GM23338 (cell line): Measurements from ENCODE around the gene AP1S3. TPM values are rescaled to one million over a fixed set of nuclear protein-coding genes. Genes with fewer than 3 reads are reported as not detected.
"Not testable (repeated sequence)": the region's sequence is repeated elsewhere in the genome, so short reads cannot be mapped to it uniquely, and the experiment has no call there.

Experiments used
- ATAC-seq: fragments of 200-7000 bp; cut with Tn5 transposase; 3 replicates; pipeline ENCODE4 v1.9.1; 2020
- DNase-seq: peaks from one replicate; pipeline ENCODE4 v3.0.0-alpha.2; 2015; ENCODE audit warnings: low spot score
- H2AFZ ChIP-seq: fragments of 200-600 bp; sonication (generic); 2 replicates; pipeline ENCODE4 v1.8.0; 2016; ENCODE audit warnings: antibody characterized with exemption, mild to moderate bottlenecking, moderate library complexity
- H3F3A ChIP-seq: fragments of 200-600 bp; sonication (generic); replicated peaks from 2 replicates; pipeline ENCODE4 v1.8.0; 2017; ENCODE audit warnings: antibody characterized with exemption, mixed run types, low read depth
- H3K27ac ChIP-seq: fragments of 200-600 bp; sonication (generic); 2 replicates; pipeline ENCODE4 v1.6.1; 2016; ENCODE audit warnings: low read depth
- H3K27me3 ChIP-seq: fragments of 200-600 bp; sonication (generic); 2 replicates; pipeline ENCODE4 v1.8.0; 2016; ENCODE audit warnings: mild to moderate bottlenecking, mixed run types, moderate library complexity; ENCODE audit not compliant: insufficient read depth
- H3K36me3 ChIP-seq: fragments of 200-600 bp; sonication (generic); 2 replicates; pipeline ENCODE4 v1.8.0; 2016; ENCODE audit warnings: mild to moderate bottlenecking; ENCODE audit not compliant: insufficient read depth
- H3K4me1 ChIP-seq: fragments of 200-600 bp; sonication (generic); 2 replicates; pipeline ENCODE4 v1.8.0; 2016; ENCODE audit warnings: mild to moderate bottlenecking, moderate library complexity; ENCODE audit not compliant: insufficient read depth
- H3K4me2 ChIP-seq: fragments of 200-600 bp; sonication (generic); 2 replicates; pipeline ENCODE4 v1.7.1; 2017; ENCODE audit warnings: mixed run types
- H3K4me3 ChIP-seq: fragments of 200-600 bp; sonication (generic); 2 replicates; pipeline ENCODE4 v1.6.1; 2016; ENCODE audit warnings: mixed run types
- H3K79me2 ChIP-seq: fragments of 200-600 bp; sonication (generic); replicated peaks from 2 replicates; pipeline ENCODE4 v1.8.0; 2017; ENCODE audit warnings: mild to moderate bottlenecking; ENCODE audit not compliant: insufficient read depth
- H3K9me2 ChIP-seq: fragments of 200-600 bp; sonication (generic); 2 replicates; pipeline ENCODE4 v1.8.0; 2017; ENCODE audit not compliant: insufficient read depth
- H4K20me1 ChIP-seq: fragments of 200-600 bp; sonication (generic); replicated peaks from 2 replicates; pipeline ENCODE4 v1.8.0; 2017; ENCODE audit warnings: mild to moderate bottlenecking; ENCODE audit not compliant: insufficient read depth
- H3K27ac Mint-ChIP-seq: 2 replicates; pipeline ENCODE4 v1.8.0; 2020; ENCODE audit warnings: inconsistent platforms, mild to moderate bottlenecking, moderate library complexity, mixed read lengths
- H3K27me3 Mint-ChIP-seq: 3 replicates; pipeline ENCODE4 v1.8.0; 2022; ENCODE audit warnings: low read depth, mild to moderate bottlenecking, moderate library complexity, mixed read lengths, inconsistent platforms; ENCODE audit not compliant: insufficient read depth, poor library complexity
- H3K36me3 Mint-ChIP-seq: 3 replicates; pipeline ENCODE4 v1.8.0; 2021; ENCODE audit warnings: low read depth, mild to moderate bottlenecking, inconsistent platforms, moderate library complexity, mixed read lengths
- H3K4me1 Mint-ChIP-seq: 3 replicates; pipeline ENCODE4 v1.8.0; 2020; ENCODE audit warnings: mild to moderate bottlenecking, inconsistent platforms, mixed read lengths
- H3K4me3 Mint-ChIP-seq: 3 replicates; pipeline ENCODE4 v1.8.0; 2021; ENCODE audit warnings: moderate library complexity, mild to moderate bottlenecking, inconsistent platforms, mixed read lengths
- H3K9me3 Mint-ChIP-seq: 3 replicates; pipeline ENCODE4 v1.8.0; 2020; ENCODE audit warnings: moderate library complexity, mild to moderate bottlenecking, inconsistent platforms, mixed read lengths
- CREB1 ChIP-seq: fragments of 250-450 bp; sonication (Bioruptor Pico); IDR thresholded peaks from 2 replicates; pipeline ENCODE4 v1.5.0; 2020; ENCODE audit warnings: low read depth, mild to moderate bottlenecking, moderate library complexity
- CTCF ChIP-seq, 2 experiments: fragments of 200-600 bp in 1 of 2; sonication (generic) in 1 of 2; conservative IDR thresholded peaks; 2 replicates each; pipeline versions ENCODE4 v1.5.1 to v1.6.1; 2016 to 2017; ENCODE audit warnings: antibody characterized with exemption in 2 of 2, low read depth in 2 of 2, mild to moderate bottlenecking in 2 of 2, moderate library complexity in 1 of 2
- NANOG ChIP-seq: IDR thresholded peaks from 2 replicates; pipeline ENCODE4 v1.6.1; 2016; ENCODE audit warnings: antibody characterized with exemption, borderline replicate concordance
- POLR2AphosphoS5 ChIP-seq: IDR thresholded peaks from 2 replicates; pipeline ENCODE4 v1.6.1; 2016; ENCODE audit warnings: antibody characterized with exemption, low read depth
- ZNF114 ChIP-seq: fragments of 250-450 bp; sonication (Bioruptor Pico); IDR thresholded peaks from 2 replicates; pipeline ENCODE4 v1.5.0; 2020; ENCODE audit warnings: mild to moderate bottlenecking, moderate library complexity
- ZNF462 ChIP-seq: fragments of 250-450 bp; sonication (Bioruptor Pico); IDR thresholded peaks from 2 replicates; pipeline ENCODE4 v1.5.0; 2020; ENCODE audit warnings: mild to moderate bottlenecking, moderate library complexity
- polyA plus RNA-seq: library from polyadenylated mRNA; unstranded; fragments of >200 nt; fragmentation: Nextera tagmentation; extraction: Ambion mirVana; gene quantifications from 2 replicates; pipeline ENCODE4 v1.2.1, GENCODE V29; 2016
- total RNA-seq: library from RNA; depleted of rRNA; stranded (reverse); fragments of >200 nt; shearing (Covaris generic); gene quantifications from 2 replicates; pipeline ENCODE4 v1.2.3, GENCODE V29; 2014
- TF ChIP-seq, protein P1 (sequence below): IDR thresholded peaks from one replicate; pipeline ENCODE4 v1.6.1; 2018; ENCODE audit warnings: antibody characterized with exemption; ENCODE audit not compliant: unreplicated experiment

The AP1S3 gene
- total and polyA plus RNA-seq, 2 experiments from 2014 or later = 8.8 to 25.5 TPM

GRCh38 chr2:223762853-223763252 lies 74.5 kb downstream of the AP1S3 start:
- Histone ChIP-seq H3K27me3 (no peaks in the 10 kb centered on the region), H3K79me2 (no peaks in the 10 kb centered on the region), H3K9me2 (no peaks in the 10 kb centered on the region), H2AFZ (no peak overlapping the region), H3K27ac (no peak overlapping the region), H3K4me2 (no peak overlapping the region), H3K36me3 (no peaks in the 10 kb centered on the region), H3K4me3 (no peak overlapping the region), H3K4me1 (no peaks in the 10 kb centered on the region), H3F3A (no peaks in the 10 kb centered on the region), H4K20me1 (no peaks in the 10 kb centered on the region)
- Mint-ChIP-seq H3K4me3 (no peak overlapping the region), H3K4me1 (peaks cover 3% of the 10 kb centered on the region; the same call in 2 of the 3 replicates), H3K27ac (no peak overlapping the region), H3K27me3 (no peaks in the 10 kb centered on the region), H3K36me3 (peaks cover 7% of the 10 kb centered on the region), H3K9me3 (no peaks in the 10 kb centered on the region)
- ATAC-seq (no peak), DNase-seq (no peak)
- TF ChIP-seq CREB1 (CRISPR knock-in tag) (no peak), POLR2AphosphoS5 (no peak), NANOG (no peak), CTCF (conservative IDR thresholded peaks at IDR 0.05; ENCODE audit: low read depth in 2 of 2) (no peak), ZNF462 (CRISPR knock-in tag) (no peak), ZNF114 (CRISPR knock-in tag) (no peak)
- TF ChIP-seq, protein P1, sequence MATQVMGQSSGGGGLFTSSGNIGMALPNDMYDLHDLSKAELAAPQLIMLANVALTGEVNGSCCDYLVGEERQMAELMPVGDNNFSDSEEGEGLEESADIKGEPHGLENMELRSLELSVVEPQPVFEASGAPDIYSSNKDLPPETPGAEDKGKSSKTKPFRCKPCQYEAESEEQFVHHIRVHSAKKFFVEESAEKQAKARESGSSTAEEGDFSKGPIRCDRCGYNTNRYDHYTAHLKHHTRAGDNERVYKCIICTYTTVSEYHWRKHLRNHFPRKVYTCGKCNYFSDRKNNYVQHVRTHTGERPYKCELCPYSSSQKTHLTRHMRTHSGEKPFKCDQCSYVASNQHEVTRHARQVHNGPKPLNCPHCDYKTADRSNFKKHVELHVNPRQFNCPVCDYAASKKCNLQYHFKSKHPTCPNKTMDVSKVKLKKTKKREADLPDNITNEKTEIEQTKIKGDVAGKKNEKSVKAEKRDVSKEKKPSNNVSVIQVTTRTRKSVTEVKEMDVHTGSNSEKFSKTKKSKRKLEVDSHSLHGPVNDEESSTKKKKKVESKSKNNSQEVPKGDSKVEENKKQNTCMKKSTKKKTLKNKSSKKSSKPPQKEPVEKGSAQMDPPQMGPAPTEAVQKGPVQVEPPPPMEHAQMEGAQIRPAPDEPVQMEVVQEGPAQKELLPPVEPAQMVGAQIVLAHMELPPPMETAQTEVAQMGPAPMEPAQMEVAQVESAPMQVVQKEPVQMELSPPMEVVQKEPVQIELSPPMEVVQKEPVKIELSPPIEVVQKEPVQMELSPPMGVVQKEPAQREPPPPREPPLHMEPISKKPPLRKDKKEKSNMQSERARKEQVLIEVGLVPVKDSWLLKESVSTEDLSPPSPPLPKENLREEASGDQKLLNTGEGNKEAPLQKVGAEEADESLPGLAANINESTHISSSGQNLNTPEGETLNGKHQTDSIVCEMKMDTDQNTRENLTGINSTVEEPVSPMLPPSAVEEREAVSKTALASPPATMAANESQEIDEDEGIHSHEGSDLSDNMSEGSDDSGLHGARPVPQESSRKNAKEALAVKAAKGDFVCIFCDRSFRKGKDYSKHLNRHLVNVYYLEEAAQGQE = no peak

- not testable (repeated sequence) for H3K27me3 Mint-ChIP-seq, H3K4me3 ChIP-seq, H3K4me1 Mint-ChIP-seq, H3K4me1 ChIP-seq, H3K79me2 ChIP-seq, H3K9me3 Mint-ChIP-seq, H3K27ac ChIP-seq, H4K20me1 ChIP-seq, H3K9me2 ChIP-seq, H2AFZ ChIP-seq, H3K36me3 Mint-ChIP-seq, H3F3A ChIP-seq, H3K4me3 Mint-ChIP-seq, DNase-seq, ATAC-seq, H3K4me2 ChIP-seq, H3K27me3 ChIP-seq, H3K36me3 ChIP-seq, H3K27ac Mint-ChIP-seq
These were observed 75.6 kb downstream of the AP1S3 start for GRCh38 chr2:223761746-223762145.
